HepG2 (cell line): Measurements from ENCODE around the gene CD14. TPM values are rescaled to one million over a fixed set of nuclear protein-coding genes. Genes with fewer than 3 reads are reported as not detected.

Source experiments
- ATAC-seq: fragments of 200-7000 bp; cut with Tn5 transposase; 3 replicates; pipeline ENCODE4 v1.9.1; 2020; ENCODE audit warnings: mild to moderate bottlenecking, moderate library complexity
- BruUV-seq: library from RNA; stranded (reverse); fragments of 400-500 nt; replicated peaks from 2 replicates; lab custom pipeline; 2021; lab: Mats Ljungman, UMichigan
- CTCF ChIA-PET: fragments of 300-600 bp; formaldehyde crosslinking; extraction: SDS; loops from one replicate; lab custom pipeline; 2021; ENCODE audit warnings: low total read pairs, inconsistent platforms, low intra/inter-chr PET ratio; lab: Yijun Ruan, JAX
- POLR2A ChIA-PET: fragments of 350-600 bp; sonication (Branson Sonifier 250); formaldehyde crosslinking; loops from one replicate; lab custom pipeline; 2020; ENCODE audit warnings: antibody characterized with exemption, inconsistent platforms; lab: Yijun Ruan, JAX
- DNase-seq: peaks from one replicate; pipeline ENCODE4 v3.0.0-alpha.2; 2015; ENCODE audit warnings: low spot score
- FAIRE-seq: peaks from 3 replicates; lab custom pipeline; 2011; peaks lifted over from hg19 to GRCh38; lab: Jason Lieb, UNC
- H2AFZ ChIP-seq: one replicate; pipeline ENCODE4 v1.6.1; 2011; ENCODE audit warnings: low read length, inconsistent platforms
- H3K27ac ChIP-seq: fragments of 300-600 bp; 3 replicates; pipeline ENCODE4 v1.8.0; 2011; ENCODE audit warnings: mixed run types, mild to moderate bottlenecking, mixed read lengths, low read length, inconsistent platforms; ENCODE audit not compliant: insufficient read depth; ENCODE audit errors: extremely low read length
- H3K27me3 ChIP-seq, 2 experiments: fragments of 200-600 bp in 1 of 2; 2 replicates in 1 of 2; 3 replicates in 1 of 2; pipeline versions ENCODE4 v1.6.0 to v1.8.0; 2011; ENCODE audit warnings: low read length in 2 of 2, mild to moderate bottlenecking in 2 of 2, moderate library complexity in 2 of 2, inconsistent platforms in 1 of 2; ENCODE audit not compliant: insufficient read depth in 2 of 2, control insufficient read depth in 1 of 2
- H3K36me3 ChIP-seq, 2 experiments: fragments of 200-600 bp in 1 of 2; replicated peaks in 1 of 2; 2 replicates in 1 of 2; 3 replicates in 1 of 2; pipeline versions ENCODE4 v1.5.1 to v1.8.0; 2011; ENCODE audit warnings: low read length in 2 of 2, inconsistent platforms in 1 of 2; ENCODE audit not compliant: insufficient read depth in 2 of 2, control insufficient read depth in 1 of 2
- H3K4me1 ChIP-seq: 2 replicates; pipeline ENCODE4 v1.5.1; 2012; ENCODE audit warnings: low read length, inconsistent platforms; ENCODE audit not compliant: insufficient read depth
- H3K4me2 ChIP-seq: 2 replicates; pipeline ENCODE4 v1.6.0; 2011; ENCODE audit warnings: low read depth, low read length, inconsistent platforms
- H3K4me3 ChIP-seq, 3 experiments: fragments of 200-600 bp in 1 of 3; sonication (generic), shearing (Covaris generic) in 1 of 3; replicated peaks in 1 of 3; 2 replicates each; pipeline ENCODE4 v1.5.1; 2011 to 2016; ENCODE audit warnings: low read length in 3 of 3, inconsistent platforms in 2 of 3, low read depth in 2 of 3, mild to moderate bottlenecking in 2 of 3, control low read depth in 1 of 3, mixed read lengths in 1 of 3; ENCODE audit not compliant: insufficient read depth in 1 of 3
- H3K79me2 ChIP-seq: one replicate; pipeline ENCODE4 v1.6.1; 2011; ENCODE audit warnings: low read length, inconsistent platforms; ENCODE audit not compliant: insufficient read depth
- H3K9ac ChIP-seq: 2 replicates; pipeline ENCODE4 v1.6.0; 2011; ENCODE audit warnings: mild to moderate bottlenecking, low read depth, low read length, inconsistent platforms; ENCODE audit not compliant: insufficient read depth
- H3K9me3 ChIP-seq: 2 replicates; pipeline ENCODE4 v1.5.1; 2012; ENCODE audit warnings: mild to moderate bottlenecking, low read length
- H4K20me1 ChIP-seq: 2 replicates; pipeline ENCODE4 v1.6.0; 2011; ENCODE audit warnings: inconsistent platforms, mild to moderate bottlenecking, low read length, moderate library complexity; ENCODE audit not compliant: insufficient read depth
- CBX1 ChIP-seq: IDR thresholded peaks from one replicate; pipeline ENCODE4 v1.6.1; 2016; ENCODE audit warnings: antibody characterized with exemption, low read depth
- MLLT10 ChIP-seq: sonication (generic); formaldehyde crosslinking; IDR thresholded peaks from 2 replicates; pipeline ENCODE4 v1.4.0; 2020; ENCODE audit warnings: missing genetic modification reagents
- MYNN ChIP-seq: sonication (generic); formaldehyde crosslinking; IDR thresholded peaks from 2 replicates; pipeline ENCODE4 v1.4.0; 2020; ENCODE audit warnings: mild to moderate bottlenecking, low read depth, missing genetic modification reagents
- SOX5 ChIP-seq: IDR thresholded peaks from 2 replicates; pipeline ENCODE4 v1.6.1; 2016; ENCODE audit warnings: borderline replicate concordance
- ZNF124 ChIP-seq: sonication (generic); formaldehyde crosslinking; IDR thresholded peaks from 2 replicates; pipeline ENCODE4 v1.4.0; 2020; ENCODE audit warnings: missing genetic modification reagents
- ZNF629 ChIP-seq: sonication (generic); formaldehyde crosslinking; conservative IDR thresholded peaks from 2 replicates; pipeline ENCODE4 v1.5.0; 2020; ENCODE audit warnings: missing genetic modification reagents
- ZNF747 ChIP-seq: sonication (generic); formaldehyde crosslinking; IDR thresholded peaks from 2 replicates; pipeline ENCODE4 v1.8.1; 2023; ENCODE audit warnings: missing genetic modification reagents, mild to moderate bottlenecking, borderline replicate concordance
- ZNF780A ChIP-seq: sonication (generic); formaldehyde crosslinking; IDR thresholded peaks from 2 replicates; pipeline ENCODE4 v1.8.0; 2022; ENCODE audit warnings: mild to moderate bottlenecking, missing genetic modification reagents, moderate library complexity
- WGBS: methylation state at CpG from one replicate; pipeline ENCODE4 v1.1.6; 2017; ENCODE audit warnings: low lambda C conversion rate; 5-methylcytosine and 5-hydroxymethylcytosine counted together
- in situ Hi-C: cut with HindIII; loops from 2 replicates; pipeline ENCODE4 v1.10.0; 2017; ENCODE audit warnings: low pct_unique_long_range_greater_than_20kb; ENCODE audit not compliant: extremely low pct_ligation_motif_present
- intact Hi-C: fragments of 100-400 bp; cut with micrococcal nuclease; formaldehyde crosslinking; loops from one replicate; pipeline ENCODE4 v1.10.0; 2022; ENCODE audit not compliant: unreplicated experiment
- polyA plus RNA-seq, 8 experiments: library from polyadenylated mRNA; depleted of rRNA in 3 of 8; stranded (reverse) in 7 of 8; unstranded in 1 of 8; fragments of >200 nt; fragmentation: Illumina TruSeq in 4 of 8; extraction: Trizol in 4 of 8; gene quantifications; 2 replicates each; pipeline versions ENCODE4 v1.2.1 to v1.2.3, GENCODE V29; 2011 to 2016; ENCODE audit warnings: low read depth in 4 of 8, missing spikeins in 1 of 8, mixed read lengths in 1 of 8; ENCODE audit not compliant: insufficient read depth in 1 of 8
- total RNA-seq, 5 experiments: library from RNA; depleted of rRNA; stranded (reverse); fragments of >200 nt; fragmentation: Illumina TruSeq; extraction: Trizol; gene quantifications; 2 replicates each; pipeline ENCODE4 v1.2.3, GENCODE V29; 2016; ENCODE audit warnings: low read depth in 1 of 5
- TF ChIP-seq, protein P1 (sequence below): sonication (generic); formaldehyde crosslinking; IDR thresholded peaks from 2 replicates; pipeline ENCODE4 v1.4.0; 2020; ENCODE audit warnings: low read depth, missing genetic modification reagents
- TF ChIP-seq, protein P2 (sequence below), 2 experiments: sonication (generic) in 1 of 2; formaldehyde crosslinking in 1 of 2; IDR thresholded peaks; 2 replicates each; pipeline versions ENCODE4 v1.4.0 to v1.6.1; 2016 to 2020; ENCODE audit warnings: borderline replicate concordance in 1 of 2, low read depth in 1 of 2, mild to moderate bottlenecking in 1 of 2, missing genetic modification reagents in 1 of 2
- TF ChIP-seq, protein P3 (sequence below): sonication (generic); formaldehyde crosslinking; IDR thresholded peaks from 2 replicates; pipeline ENCODE4 v1.4.0; 2020; ENCODE audit warnings: missing genetic modification reagents, borderline replicate concordance

CD14 gene
- total and polyA plus RNA-seq, 2 of the 13 experiments (the other 11 are each of a cell fraction or from before 2014, with no cell fraction given), result 1.7 to 4.7 TPM

DNA sequence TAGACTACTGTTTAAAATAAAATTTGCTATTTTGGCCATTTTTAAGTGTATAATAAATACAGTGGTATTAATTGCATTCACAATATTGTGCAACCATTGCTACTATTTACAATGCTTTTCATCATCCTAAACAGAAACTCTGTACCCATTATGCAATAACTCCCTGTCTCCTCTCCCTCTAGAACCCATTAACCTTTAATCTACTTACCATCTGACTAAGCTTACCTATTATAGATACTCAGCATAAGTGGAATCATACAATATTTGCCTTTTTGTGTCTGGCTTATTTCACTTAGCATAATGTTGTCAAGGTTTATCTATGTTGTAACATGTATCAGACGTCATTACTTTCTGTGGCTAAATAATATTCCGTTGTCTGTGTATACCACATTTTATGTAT lies 25.9 kb downstream of the CD14 start:
- H3K79me2 ChIP-seq, result no peaks in the 10 kb centered on the region
- peaks cover 77% of the 10 kb centered on the region for H3K4me1 ChIP-seq
- WGBS, result 10% methylated on average over 2 of the region's 2 CpGs
- in situ Hi-C loops, result no loop called here
- H3K4me3 ChIP-seq, result no peak overlapping the region
- POLR2A ChIA-PET, result interaction anchor here (0.7 to 1.4 kb wide), 4 partner anchors 32 to 1833 kb away, joined by 3 to 6 read pairs (median 4); partner anchors contain the start of genes IK and NDUFA2
- peak overlapping the region; percentile 10 for H3K27ac ChIP-seq
- CTCF ChIA-PET, result no interaction called here
- H3K9ac ChIP-seq, result no peak overlapping the region
- intact Hi-C loops, result no loop called here
- H3K4me2 ChIP-seq, result peak overlapping the region; percentile 24
- no peaks in the 10 kb centered on the region for H3K36me3 ChIP-seq
- no peaks in the 10 kb centered on the region; a peak in 1 of 5 replicates for H3K27me3 ChIP-seq
- peak; percentile 78 for DNase-seq
- ATAC-seq, result peak; percentile 64
- no peak overlapping the region for H2AFZ ChIP-seq
- FAIRE-seq, result peak; percentile 23
- H3K9me3 ChIP-seq, result no peaks in the 10 kb centered on the region
- BruUV-seq, result no TSS peak
- no peaks in the 10 kb centered on the region for H4K20me1 ChIP-seq
- TF ChIP-seq ZNF124 (CRISPR knock-in tag) (0 out of 2 replicates have a peak, but pooled peaks have one; percentile 34), MLLT10 (CRISPR knock-in tag) (no peak), CBX1 (no peak), SOX5 (CRISPR knock-in tag) (peak; percentile 83), ZNF629 (CRISPR knock-in tag) (peak; percentile 57; the same call in 1 of the 2 replicates), MYNN (no peak), ZNF747 (CRISPR knock-in tag) (no peak), ZNF780A (CRISPR knock-in tag) (no peak)
- TF ChIP-seq, protein P1, sequence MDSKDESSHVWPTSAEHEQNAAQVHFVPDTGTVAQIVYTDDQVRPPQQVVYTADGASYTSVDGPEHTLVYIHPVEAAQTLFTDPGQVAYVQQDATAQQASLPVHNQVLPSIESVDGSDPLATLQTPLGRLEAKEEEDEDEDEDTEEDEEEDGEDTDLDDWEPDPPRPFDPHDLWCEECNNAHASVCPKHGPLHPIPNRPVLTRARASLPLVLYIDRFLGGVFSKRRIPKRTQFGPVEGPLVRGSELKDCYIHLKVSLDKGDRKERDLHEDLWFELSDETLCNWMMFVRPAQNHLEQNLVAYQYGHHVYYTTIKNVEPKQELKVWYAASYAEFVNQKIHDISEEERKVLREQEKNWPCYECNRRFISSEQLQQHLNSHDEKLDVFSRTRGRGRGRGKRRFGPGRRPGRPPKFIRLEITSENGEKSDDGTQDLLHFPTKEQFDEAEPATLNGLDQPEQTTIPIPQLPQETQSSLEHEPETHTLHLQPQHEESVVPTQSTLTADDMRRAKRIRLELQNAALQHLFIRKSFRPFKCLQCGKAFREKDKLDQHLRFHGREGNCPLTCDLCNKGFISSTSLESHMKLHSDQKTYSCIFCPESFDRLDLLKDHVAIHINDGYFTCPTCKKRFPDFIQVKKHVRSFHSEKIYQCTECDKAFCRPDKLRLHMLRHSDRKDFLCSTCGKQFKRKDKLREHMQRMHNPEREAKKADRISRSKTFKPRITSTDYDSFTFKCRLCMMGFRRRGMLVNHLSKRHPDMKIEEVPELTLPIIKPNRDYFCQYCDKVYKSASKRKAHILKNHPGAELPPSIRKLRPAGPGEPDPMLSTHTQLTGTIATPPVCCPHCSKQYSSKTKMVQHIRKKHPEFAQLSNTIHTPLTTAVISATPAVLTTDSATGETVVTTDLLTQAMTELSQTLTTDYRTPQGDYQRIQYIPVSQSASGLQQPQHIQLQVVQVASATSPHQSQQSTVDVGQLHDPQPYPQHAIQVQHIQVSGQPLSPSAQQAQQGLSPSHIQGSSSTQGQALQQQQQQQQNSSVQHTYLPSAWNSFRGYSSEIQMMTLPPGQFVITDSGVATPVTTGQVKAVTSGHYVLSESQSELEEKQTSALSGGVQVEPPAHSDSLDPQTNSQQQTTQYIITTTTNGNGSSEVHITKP (CRISPR knock-in tag), result no peak
- TF ChIP-seq, protein P2, sequence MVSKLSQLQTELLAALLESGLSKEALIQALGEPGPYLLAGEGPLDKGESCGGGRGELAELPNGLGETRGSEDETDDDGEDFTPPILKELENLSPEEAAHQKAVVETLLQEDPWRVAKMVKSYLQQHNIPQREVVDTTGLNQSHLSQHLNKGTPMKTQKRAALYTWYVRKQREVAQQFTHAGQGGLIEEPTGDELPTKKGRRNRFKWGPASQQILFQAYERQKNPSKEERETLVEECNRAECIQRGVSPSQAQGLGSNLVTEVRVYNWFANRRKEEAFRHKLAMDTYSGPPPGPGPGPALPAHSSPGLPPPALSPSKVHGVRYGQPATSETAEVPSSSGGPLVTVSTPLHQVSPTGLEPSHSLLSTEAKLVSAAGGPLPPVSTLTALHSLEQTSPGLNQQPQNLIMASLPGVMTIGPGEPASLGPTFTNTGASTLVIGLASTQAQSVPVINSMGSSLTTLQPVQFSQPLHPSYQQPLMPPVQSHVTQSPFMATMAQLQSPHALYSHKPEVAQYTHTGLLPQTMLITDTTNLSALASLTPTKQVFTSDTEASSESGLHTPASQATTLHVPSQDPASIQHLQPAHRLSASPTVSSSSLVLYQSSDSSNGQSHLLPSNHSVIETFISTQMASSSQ (IDR thresholded peaks at IDR 0.05; ENCODE audit: low read depth), result 0 out of 2 replicates have a peak, but pooled peaks have one; percentile 50
- TF ChIP-seq, protein P2 (CRISPR knock-in tag; IDR thresholded peaks at IDR 0.05; ENCODE audit: borderline replicate concordance), result no peak; the same call in 1 of the 2 replicates
- TF ChIP-seq, protein P3, sequence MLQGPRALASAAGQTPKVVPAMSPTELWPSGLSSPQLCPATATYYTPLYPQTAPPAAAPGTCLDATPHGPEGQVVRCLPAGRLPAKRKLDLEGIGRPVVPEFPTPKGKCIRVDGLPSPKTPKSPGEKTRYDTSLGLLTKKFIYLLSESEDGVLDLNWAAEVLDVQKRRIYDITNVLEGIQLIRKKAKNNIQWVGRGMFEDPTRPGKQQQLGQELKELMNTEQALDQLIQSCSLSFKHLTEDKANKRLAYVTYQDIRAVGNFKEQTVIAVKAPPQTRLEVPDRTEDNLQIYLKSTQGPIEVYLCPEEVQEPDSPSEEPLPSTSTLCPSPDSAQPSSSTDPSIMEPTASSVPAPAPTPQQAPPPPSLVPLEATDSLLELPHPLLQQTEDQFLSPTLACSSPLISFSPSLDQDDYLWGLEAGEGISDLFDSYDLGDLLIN, result no peak
